Calu3 (cell line): ENCODE data around the gene TUBA4A. TPM values are rescaled to one million over a fixed set of nuclear protein-coding genes. Genes with fewer than 3 reads are reported as not detected.

ENCODE experiments used
- BruUV-seq: library from RNA; stranded (reverse); fragments of 400-500 nt; replicated peaks from 2 replicates; lab custom pipeline; 2021; lab: Mats Ljungman, UMichigan
- CTCF ChIA-PET: fragments of 300-600 bp; sonication (Branson Sonifier 250); formaldehyde crosslinking; loops from one replicate; lab custom pipeline; 2022; ENCODE audit warnings: antibody characterized with exemption; lab: Charles Lee
- DNase-seq: peaks from one replicate; pipeline ENCODE4 v3.0.0; 2022
- H3K27ac Mint-ChIP-seq: one replicate; pipeline ENCODE4 v1.8.0; 2022; ENCODE audit warnings: mixed read lengths; ENCODE audit not compliant: unreplicated experiment
- H3K27me3 Mint-ChIP-seq: one replicate; pipeline ENCODE4 v1.8.0; 2022; ENCODE audit warnings: mixed read lengths; ENCODE audit not compliant: unreplicated experiment
- H3K36me3 Mint-ChIP-seq: one replicate; pipeline ENCODE4 v1.8.0; 2022; ENCODE audit warnings: mild to moderate bottlenecking, moderate library complexity, mixed read lengths; ENCODE audit not compliant: insufficient read depth, unreplicated experiment
- H3K4me1 Mint-ChIP-seq: one replicate; pipeline ENCODE4 v1.8.0; 2022; ENCODE audit warnings: mild to moderate bottlenecking, low read depth, mixed read lengths; ENCODE audit not compliant: unreplicated experiment
- H3K4me3 Mint-ChIP-seq: one replicate; pipeline ENCODE4 v1.8.0; 2022; ENCODE audit warnings: mild to moderate bottlenecking, low read depth, moderate library complexity, mixed read lengths; ENCODE audit not compliant: unreplicated experiment
- H3K9me3 Mint-ChIP-seq: one replicate; pipeline ENCODE4 v1.8.0; 2022; ENCODE audit warnings: low read depth, mixed read lengths; ENCODE audit not compliant: unreplicated experiment
- intact Hi-C: fragments of 100-400 bp; cut with micrococcal nuclease; formaldehyde crosslinking; loops from one replicate; pipeline ENCODE4 v1.10.0; 2022; ENCODE audit not compliant: unreplicated experiment
- total RNA-seq: library from RNA; stranded (reverse); gene quantifications from 2 replicates; pipeline ENCODE4 v1.2.3, GENCODE V29; 2022
- TF ChIP-seq, protein P1 (sequence below): fragments of 200-600 bp; IDR thresholded peaks from one replicate; pipeline ENCODE4 v1.8.0; 2022; ENCODE audit warnings: antibody characterized with exemption; ENCODE audit not compliant: unreplicated experiment

TUBA4A gene
- total RNA-seq, 1 experiment from 2014 or later = 97.9 TPM

DNA sequence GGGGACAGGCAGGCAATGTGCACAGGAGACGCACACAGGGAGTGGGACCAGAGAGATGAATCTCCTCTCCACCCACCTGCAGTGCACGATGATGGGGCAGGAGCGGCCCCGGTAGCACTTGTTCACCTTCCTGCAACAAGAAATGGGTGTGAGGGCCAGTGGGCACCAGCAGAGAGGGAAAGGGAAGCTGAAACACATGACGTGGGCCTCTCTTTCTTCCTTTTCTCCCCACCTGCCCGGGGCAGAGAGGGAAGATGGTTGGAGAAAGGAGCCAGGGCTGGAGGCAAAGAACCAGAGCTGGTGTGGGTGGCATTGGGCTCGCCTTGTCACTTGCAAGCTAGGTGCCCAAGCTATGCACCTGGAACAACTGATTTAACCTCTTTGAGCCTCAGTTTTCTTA is 37.7 kb upstream of the TUBA4A start:
- BruUV-seq = no TSS peak
- peaks cover 7% of the 10 kb centered on the region for H3K4me1 Mint-ChIP-seq
- CTCF ChIA-PET = no interaction called here
- H3K9me3 Mint-ChIP-seq = no peaks in the 10 kb centered on the region
- TF ChIP-seq, protein P1, sequence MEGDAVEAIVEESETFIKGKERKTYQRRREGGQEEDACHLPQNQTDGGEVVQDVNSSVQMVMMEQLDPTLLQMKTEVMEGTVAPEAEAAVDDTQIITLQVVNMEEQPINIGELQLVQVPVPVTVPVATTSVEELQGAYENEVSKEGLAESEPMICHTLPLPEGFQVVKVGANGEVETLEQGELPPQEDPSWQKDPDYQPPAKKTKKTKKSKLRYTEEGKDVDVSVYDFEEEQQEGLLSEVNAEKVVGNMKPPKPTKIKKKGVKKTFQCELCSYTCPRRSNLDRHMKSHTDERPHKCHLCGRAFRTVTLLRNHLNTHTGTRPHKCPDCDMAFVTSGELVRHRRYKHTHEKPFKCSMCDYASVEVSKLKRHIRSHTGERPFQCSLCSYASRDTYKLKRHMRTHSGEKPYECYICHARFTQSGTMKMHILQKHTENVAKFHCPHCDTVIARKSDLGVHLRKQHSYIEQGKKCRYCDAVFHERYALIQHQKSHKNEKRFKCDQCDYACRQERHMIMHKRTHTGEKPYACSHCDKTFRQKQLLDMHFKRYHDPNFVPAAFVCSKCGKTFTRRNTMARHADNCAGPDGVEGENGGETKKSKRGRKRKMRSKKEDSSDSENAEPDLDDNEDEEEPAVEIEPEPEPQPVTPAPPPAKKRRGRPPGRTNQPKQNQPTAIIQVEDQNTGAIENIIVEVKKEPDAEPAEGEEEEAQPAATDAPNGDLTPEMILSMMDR = no peak
- H3K36me3 Mint-ChIP-seq = peaks cover 8% of the 10 kb centered on the region
- H3K4me3 Mint-ChIP-seq = no peak overlapping the region
- no peak for DNase-seq
- no peak overlapping the region for H3K27ac Mint-ChIP-seq
- intact Hi-C loops = no loop called here
- peaks cover 10% of the 10 kb centered on the region for H3K27me3 Mint-ChIP-seq

GRCh38 chr2:219290381-219291171 is 36.9 kb upstream of the TUBA4A start:
- no peaks in the 10 kb centered on the region for H3K9me3 Mint-ChIP-seq
- peaks cover 10% of the 10 kb centered on the region for H3K27me3 Mint-ChIP-seq
- no TSS peak for BruUV-seq
- intact Hi-C loops = no loop called here
- CTCF ChIA-PET = interaction anchor here (1.3 kb wide), 1 partner anchor 12 kb away, joined by 5 read pairs; the partner anchor contains the start of gene DNAJB2
- no peak for DNase-seq
- no peak overlapping the region for H3K4me3 Mint-ChIP-seq
- TF ChIP-seq, protein P1 = no peak
- H3K36me3 Mint-ChIP-seq = peaks cover 13% of the 10 kb centered on the region
- no peak overlapping the region for H3K27ac Mint-ChIP-seq
- H3K4me1 Mint-ChIP-seq = peaks cover 7% of the 10 kb centered on the region

GRCh38 chr2:219289537-219290361 is 36.0 kb upstream of the TUBA4A start:
- CTCF ChIA-PET = interaction anchor here (1.3 kb wide), 1 partner anchor 11 kb away, joined by 5 read pairs; the partner anchor contains the start of gene DNAJB2
- no peak overlapping the region for H3K4me3 Mint-ChIP-seq
- H3K27me3 Mint-ChIP-seq = peaks cover 10% of the 10 kb centered on the region
- peaks cover 12% of the 10 kb centered on the region for H3K36me3 Mint-ChIP-seq
- intact Hi-C loops = no loop called here
- TF ChIP-seq, protein P1 = no peak
- BruUV-seq = no TSS peak
- no peak overlapping the region for H3K27ac Mint-ChIP-seq
- peaks cover 7% of the 10 kb centered on the region for H3K4me1 Mint-ChIP-seq
- no peaks in the 10 kb centered on the region for H3K9me3 Mint-ChIP-seq
- DNase-seq = peak; percentile 68

- CTCF ChIA-PET = interaction anchor here (1.3 kb wide), 1 partner anchor 10 kb away, joined by 5 read pairs; the partner anchor contains the start of gene DNAJB2
- Mint-ChIP-seq H3K27me3 (peaks cover 10% of the 10 kb centered on the region), H3K4me1 (peaks cover 7% of the 10 kb centered on the region), H3K4me3 (no peak overlapping the region), H3K36me3 (peaks cover 12% of the 10 kb centered on the region), H3K27ac (no peak overlapping the region), H3K9me3 (no peaks in the 10 kb centered on the region)
- DNase-seq = no peak
- BruUV-seq = no TSS peak
- intact Hi-C loops = no loop called here
- TF ChIP-seq, protein P1 = no peak
These were observed 35.4 kb upstream of the TUBA4A start for GRCh38 chr2:219289195-219289536.
